HepG2 (cell line): ENCODE data around the gene DEDD2. TPM values are rescaled to one million over a fixed set of nuclear protein-coding genes. Genes with fewer than 3 reads are reported as not detected.

ENCODE experiments used
- ATAC-seq: fragments of 200-7000 bp; cut with Tn5 transposase; 3 replicates; pipeline ENCODE4 v1.9.1; 2020; ENCODE audit warnings: mild to moderate bottlenecking, moderate library complexity
- BruUV-seq: library from RNA; stranded (reverse); fragments of 400-500 nt; replicated peaks from 2 replicates; lab custom pipeline; 2021; lab: Mats Ljungman, UMichigan
- CTCF ChIA-PET: fragments of 300-600 bp; formaldehyde crosslinking; extraction: SDS; loops from one replicate; lab custom pipeline; 2021; ENCODE audit warnings: low total read pairs, inconsistent platforms, low intra/inter-chr PET ratio; lab: Yijun Ruan, JAX
- POLR2A ChIA-PET: fragments of 350-600 bp; sonication (Branson Sonifier 250); formaldehyde crosslinking; loops from one replicate; lab custom pipeline; 2020; ENCODE audit warnings: antibody characterized with exemption, inconsistent platforms; lab: Yijun Ruan, JAX
- DNase-seq: peaks from one replicate; pipeline ENCODE4 v3.0.0-alpha.2; 2015; ENCODE audit warnings: low spot score
- FAIRE-seq: peaks from 3 replicates; lab custom pipeline; 2011; peaks lifted over from hg19 to GRCh38; lab: Jason Lieb, UNC
- H2AFZ ChIP-seq: one replicate; pipeline ENCODE4 v1.6.1; 2011; ENCODE audit warnings: low read length, inconsistent platforms
- H3K27ac ChIP-seq: fragments of 300-600 bp; 3 replicates; pipeline ENCODE4 v1.8.0; 2011; ENCODE audit warnings: mixed run types, mild to moderate bottlenecking, mixed read lengths, low read length, inconsistent platforms; ENCODE audit not compliant: insufficient read depth; ENCODE audit errors: extremely low read length
- H3K27me3 ChIP-seq, 2 experiments: fragments of 200-600 bp in 1 of 2; 2 replicates in 1 of 2; 3 replicates in 1 of 2; pipeline versions ENCODE4 v1.6.0 to v1.8.0; 2011; ENCODE audit warnings: low read length in 2 of 2, mild to moderate bottlenecking in 2 of 2, moderate library complexity in 2 of 2, inconsistent platforms in 1 of 2; ENCODE audit not compliant: insufficient read depth in 2 of 2, control insufficient read depth in 1 of 2
- H3K36me3 ChIP-seq, 2 experiments: fragments of 200-600 bp in 1 of 2; replicated peaks in 1 of 2; 2 replicates in 1 of 2; 3 replicates in 1 of 2; pipeline versions ENCODE4 v1.5.1 to v1.8.0; 2011; ENCODE audit warnings: low read length in 2 of 2, inconsistent platforms in 1 of 2; ENCODE audit not compliant: insufficient read depth in 2 of 2, control insufficient read depth in 1 of 2
- H3K4me1 ChIP-seq: 2 replicates; pipeline ENCODE4 v1.5.1; 2012; ENCODE audit warnings: low read length, inconsistent platforms; ENCODE audit not compliant: insufficient read depth
- H3K4me2 ChIP-seq: 2 replicates; pipeline ENCODE4 v1.6.0; 2011; ENCODE audit warnings: low read depth, low read length, inconsistent platforms
- H3K4me3 ChIP-seq, 3 experiments: fragments of 200-600 bp in 1 of 3; sonication (generic), shearing (Covaris generic) in 1 of 3; replicated peaks in 1 of 3; 2 replicates each; pipeline ENCODE4 v1.5.1; 2011 to 2016; ENCODE audit warnings: low read length in 3 of 3, inconsistent platforms in 2 of 3, low read depth in 2 of 3, mild to moderate bottlenecking in 2 of 3, control low read depth in 1 of 3, mixed read lengths in 1 of 3; ENCODE audit not compliant: insufficient read depth in 1 of 3
- H3K79me2 ChIP-seq: one replicate; pipeline ENCODE4 v1.6.1; 2011; ENCODE audit warnings: low read length, inconsistent platforms; ENCODE audit not compliant: insufficient read depth
- H3K9ac ChIP-seq: 2 replicates; pipeline ENCODE4 v1.6.0; 2011; ENCODE audit warnings: mild to moderate bottlenecking, low read depth, low read length, inconsistent platforms; ENCODE audit not compliant: insufficient read depth
- H3K9me3 ChIP-seq: 2 replicates; pipeline ENCODE4 v1.5.1; 2012; ENCODE audit warnings: mild to moderate bottlenecking, low read length
- H4K20me1 ChIP-seq: 2 replicates; pipeline ENCODE4 v1.6.0; 2011; ENCODE audit warnings: inconsistent platforms, mild to moderate bottlenecking, low read length, moderate library complexity; ENCODE audit not compliant: insufficient read depth
- CEBPB ChIP-seq: IDR thresholded peaks from 2 replicates; pipeline ENCODE4 v1.6.1; 2011; ENCODE audit warnings: low read depth, low read length, improper control_type of control experiment, borderline replicate concordance
- HNF4A ChIP-seq: sonication (generic); formaldehyde crosslinking; IDR thresholded peaks from 2 replicates; pipeline ENCODE4 v1.4.0; 2020; ENCODE audit warnings: missing genetic modification reagents
- HNF4G ChIP-seq, 2 experiments: sonication (generic) in 1 of 2; formaldehyde crosslinking in 1 of 2; IDR thresholded peaks; 2 replicates each; pipeline versions ENCODE4 v1.4.0 to v1.6.1; 2011 to 2020; ENCODE audit warnings: borderline replicate concordance in 2 of 2, low read depth in 2 of 2, mild to moderate bottlenecking in 2 of 2, low read length in 1 of 2, missing genetic modification reagents in 1 of 2, moderate library complexity in 1 of 2
- NCOA5 ChIP-seq: sonication (generic); formaldehyde crosslinking; IDR thresholded peaks from 2 replicates; pipeline ENCODE4 v1.4.0; 2020; ENCODE audit warnings: missing genetic modification reagents
- ZMYM4 ChIP-seq: sonication (generic); formaldehyde crosslinking; IDR thresholded peaks from 2 replicates; pipeline ENCODE4 v1.8.1; 2023; ENCODE audit warnings: mild to moderate bottlenecking, missing genetic modification reagents
- ZNF431 ChIP-seq: sonication (generic); formaldehyde crosslinking; IDR thresholded peaks from 2 replicates; pipeline ENCODE4 v1.9.0; 2022; ENCODE audit warnings: missing genetic modification reagents, low read depth, mild to moderate bottlenecking, borderline replicate concordance
- ZNF652 ChIP-seq: IDR thresholded peaks from 2 replicates; pipeline ENCODE4 v1.6.1; 2016; ENCODE audit warnings: low read depth, borderline replicate concordance
- WGBS: methylation state at CpG from one replicate; pipeline ENCODE4 v1.1.6; 2017; ENCODE audit warnings: low lambda C conversion rate; 5-methylcytosine and 5-hydroxymethylcytosine counted together
- in situ Hi-C: cut with HindIII; loops from 2 replicates; pipeline ENCODE4 v1.10.0; 2017; ENCODE audit warnings: low pct_unique_long_range_greater_than_20kb; ENCODE audit not compliant: extremely low pct_ligation_motif_present
- intact Hi-C: fragments of 100-400 bp; cut with micrococcal nuclease; formaldehyde crosslinking; loops from one replicate; pipeline ENCODE4 v1.10.0; 2022; ENCODE audit not compliant: unreplicated experiment
- polyA plus RNA-seq, 8 experiments: library from polyadenylated mRNA; depleted of rRNA in 3 of 8; stranded (reverse) in 7 of 8; unstranded in 1 of 8; fragments of >200 nt; fragmentation: Illumina TruSeq in 4 of 8; extraction: Trizol in 4 of 8; gene quantifications; 2 replicates each; pipeline versions ENCODE4 v1.2.1 to v1.2.3, GENCODE V29; 2011 to 2016; ENCODE audit warnings: low read depth in 4 of 8, missing spikeins in 1 of 8, mixed read lengths in 1 of 8; ENCODE audit not compliant: insufficient read depth in 1 of 8
- total RNA-seq, 5 experiments: library from RNA; depleted of rRNA; stranded (reverse); fragments of >200 nt; fragmentation: Illumina TruSeq; extraction: Trizol; gene quantifications; 2 replicates each; pipeline ENCODE4 v1.2.3, GENCODE V29; 2016; ENCODE audit warnings: low read depth in 1 of 5
- TF ChIP-seq, protein P1 (sequence below): sonication (generic); formaldehyde crosslinking; IDR thresholded peaks from 2 replicates; pipeline ENCODE4 v1.8.1; 2023; ENCODE audit warnings: missing genetic modification reagents, inconsistent platforms, borderline replicate concordance
- TF ChIP-seq, protein P2 (sequence below): sonication (generic); formaldehyde crosslinking; IDR thresholded peaks from 2 replicates; pipeline ENCODE4 v1.4.0; 2020; ENCODE audit warnings: missing genetic modification reagents, borderline replicate concordance

Gene DEDD2
- total and polyA plus RNA-seq, 2 of the 13 experiments (the other 11 are each of a cell fraction or from before 2014, with no cell fraction given): 19.2 to 24.7 TPM

DNA sequence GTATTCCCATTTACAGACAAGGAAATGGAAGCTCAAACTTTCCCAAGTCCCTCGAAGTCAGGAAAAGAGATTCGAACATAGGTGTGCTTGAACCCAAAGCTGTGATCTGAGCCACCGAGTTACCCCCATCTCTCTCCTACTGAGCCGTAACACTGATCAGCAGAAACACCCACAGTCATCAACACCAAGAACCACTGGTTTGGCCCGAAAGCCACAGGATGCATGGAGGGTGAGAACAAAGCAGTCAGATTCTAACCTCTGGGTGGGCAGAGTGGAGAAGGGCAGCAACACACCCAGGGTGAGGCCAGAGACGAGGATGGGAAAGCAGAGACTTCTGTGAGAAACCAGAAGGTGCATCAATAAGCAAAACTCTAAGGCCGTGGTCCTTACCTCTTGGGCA, 57.5 kb downstream of the DEDD2 start (continued):
- TF ChIP-seq ZNF431 (CRISPR knock-in tag) (no peak), NCOA5 (no peak)

DNA sequence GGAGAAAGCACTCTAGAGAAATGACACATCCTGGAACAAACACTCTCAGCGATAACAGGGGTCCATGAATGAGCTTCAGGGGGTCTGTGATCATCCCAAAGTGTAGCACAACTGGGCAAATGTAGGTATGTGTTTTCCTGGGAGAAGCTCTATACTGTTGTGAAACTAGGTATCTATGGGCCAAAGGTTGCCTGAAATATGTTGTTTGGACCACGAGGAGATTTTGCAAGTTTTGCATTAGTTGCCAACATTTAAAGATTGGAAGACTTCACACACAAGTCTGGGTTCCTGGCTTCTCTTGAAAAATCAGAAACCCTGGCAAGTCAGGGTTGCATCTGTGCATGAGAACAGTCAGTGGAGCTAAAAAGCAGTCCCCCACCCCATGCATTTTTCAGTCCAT, 58.6 kb downstream of the DEDD2 start:
- H3K9ac ChIP-seq: no peak overlapping the region
- H3K36me3 ChIP-seq: no peaks in the 10 kb centered on the region
- no peak overlapping the region for H3K4me2 ChIP-seq
- H3K9me3 ChIP-seq: no peaks in the 10 kb centered on the region
- ATAC-seq (peak; percentile 39; the same call in 1 of the 3 replicates), FAIRE-seq (no peak), DNase-seq (peak; percentile 6)
- 0% methylated on average over 2 of the region's 2 CpGs for WGBS
- peaks cover 11 to 62% of the 10 kb centered on the region in 2 experiments; a peak in 3 of 5 replicates for H3K27me3 ChIP-seq
- POLR2A ChIA-PET: no interaction called here
- no peaks in the 10 kb centered on the region for H3K79me2 ChIP-seq
- no peak overlapping the region for H2AFZ ChIP-seq
- intact Hi-C loops: no loop called here
- no peak overlapping the region for H3K4me3 ChIP-seq
- H3K27ac ChIP-seq: no peak overlapping the region
- H3K4me1 ChIP-seq: peaks cover 9% of the 10 kb centered on the region; the same call in 1 of the 2 replicates
- TF ChIP-seq CEBPB: peak; percentile 64; the same call in 1 of the 2 replicates
- TF ChIP-seq ZMYM4 (CRISPR knock-in tag): no peak
- TF ChIP-seq HNF4G (IDR thresholded peaks at IDR 0.05; ENCODE audit: borderline replicate concordance, low read depth, low read length): peak; percentile 16; the same call in 1 of the 2 replicates
- TF ChIP-seq HNF4G (CRISPR knock-in tag; IDR thresholded peaks at IDR 0.05; ENCODE audit: borderline replicate concordance, low read depth): no peak
- TF ChIP-seq, protein P1, sequence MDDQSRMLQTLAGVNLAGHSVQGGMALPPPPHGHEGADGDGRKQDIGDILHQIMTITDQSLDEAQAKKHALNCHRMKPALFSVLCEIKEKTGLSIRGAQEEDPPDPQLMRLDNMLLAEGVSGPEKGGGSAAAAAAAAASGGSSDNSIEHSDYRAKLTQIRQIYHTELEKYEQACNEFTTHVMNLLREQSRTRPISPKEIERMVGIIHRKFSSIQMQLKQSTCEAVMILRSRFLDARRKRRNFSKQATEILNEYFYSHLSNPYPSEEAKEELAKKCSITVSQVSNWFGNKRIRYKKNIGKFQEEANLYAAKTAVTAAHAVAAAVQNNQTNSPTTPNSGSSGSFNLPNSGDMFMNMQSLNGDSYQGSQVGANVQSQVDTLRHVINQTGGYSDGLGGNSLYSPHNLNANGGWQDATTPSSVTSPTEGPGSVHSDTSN: no peak
- TF ChIP-seq HNF4A (CRISPR knock-in tag): peak; percentile 39; the same call in 1 of the 2 replicates
- TF ChIP-seq ZNF652 (CRISPR knock-in tag): no peak
- TF ChIP-seq, protein P2, sequence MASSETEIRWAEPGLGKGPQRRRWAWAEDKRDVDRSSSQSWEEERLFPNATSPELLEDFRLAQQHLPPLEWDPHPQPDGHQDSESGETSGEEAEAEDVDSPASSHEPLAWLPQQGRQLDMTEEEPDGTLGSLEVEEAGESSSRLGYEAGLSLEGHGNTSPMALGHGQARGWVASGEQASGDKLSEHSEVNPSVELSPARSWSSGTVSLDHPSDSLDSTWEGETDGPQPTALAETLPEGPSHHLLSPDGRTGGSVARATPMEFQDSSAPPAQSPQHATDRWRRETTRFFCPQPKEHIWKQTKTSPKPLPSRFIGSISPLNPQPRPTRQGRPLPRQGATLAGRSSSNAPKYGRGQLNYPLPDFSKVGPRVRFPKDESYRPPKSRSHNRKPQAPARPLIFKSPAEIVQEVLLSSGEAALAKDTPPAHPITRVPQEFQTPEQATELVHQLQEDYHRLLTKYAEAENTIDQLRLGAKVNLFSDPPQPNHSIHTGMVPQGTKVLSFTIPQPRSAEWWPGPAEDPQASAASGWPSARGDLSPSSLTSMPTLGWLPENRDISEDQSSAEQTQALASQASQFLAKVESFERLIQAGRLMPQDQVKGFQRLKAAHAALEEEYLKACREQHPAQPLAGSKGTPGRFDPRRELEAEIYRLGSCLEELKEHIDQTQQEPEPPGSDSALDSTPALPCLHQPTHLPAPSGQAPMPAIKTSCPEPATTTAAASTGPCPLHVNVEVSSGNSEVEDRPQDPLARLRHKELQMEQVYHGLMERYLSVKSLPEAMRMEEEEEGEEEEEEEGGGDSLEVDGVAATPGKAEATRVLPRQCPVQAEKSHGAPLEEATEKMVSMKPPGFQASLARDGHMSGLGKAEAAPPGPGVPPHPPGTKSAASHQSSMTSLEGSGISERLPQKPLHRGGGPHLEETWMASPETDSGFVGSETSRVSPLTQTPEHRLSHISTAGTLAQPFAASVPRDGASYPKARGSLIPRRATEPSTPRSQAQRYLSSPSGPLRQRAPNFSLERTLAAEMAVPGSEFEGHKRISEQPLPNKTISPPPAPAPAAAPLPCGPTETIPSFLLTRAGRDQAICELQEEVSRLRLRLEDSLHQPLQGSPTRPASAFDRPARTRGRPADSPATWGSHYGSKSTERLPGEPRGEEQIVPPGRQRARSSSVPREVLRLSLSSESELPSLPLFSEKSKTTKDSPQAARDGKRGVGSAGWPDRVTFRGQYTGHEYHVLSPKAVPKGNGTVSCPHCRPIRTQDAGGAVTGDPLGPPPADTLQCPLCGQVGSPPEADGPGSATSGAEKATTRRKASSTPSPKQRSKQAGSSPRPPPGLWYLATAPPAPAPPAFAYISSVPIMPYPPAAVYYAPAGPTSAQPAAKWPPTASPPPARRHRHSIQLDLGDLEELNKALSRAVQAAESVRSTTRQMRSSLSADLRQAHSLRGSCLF: no peak
- TF ChIP-seq, all 625 proteins: peak for 3
- in situ Hi-C loops: no loop called here
- no peaks in the 10 kb centered on the region for H4K20me1 ChIP-seq
- BruUV-seq: no TSS peak
- CTCF ChIA-PET: no interaction called here
